HepG2 (cell line): ENCODE results near the gene ADAM19.

Source experiments
- CTCF ChIP-seq: sonication (generic); formaldehyde crosslinking; IDR thresholded peaks from 2 replicates; pipeline ENCODE4 v1.5.0; 2020; ENCODE audit warnings: mild to moderate bottlenecking, missing genetic modification reagents, moderate library complexity
- MAX ChIP-seq: IDR thresholded peaks from 2 replicates; pipeline ENCODE4 v1.6.1; 2012; ENCODE audit warnings: inconsistent platforms
- NFATC3 ChIP-seq: sonication (generic); formaldehyde crosslinking; IDR thresholded peaks from 2 replicates; pipeline ENCODE4 v1.5.1; 2020; ENCODE audit warnings: mild to moderate bottlenecking, missing genetic modification reagents
- PITX1 ChIP-seq: sonication (generic); formaldehyde crosslinking; IDR thresholded peaks from 2 replicates; pipeline ENCODE4 v1.5.1; 2020; ENCODE audit warnings: mild to moderate bottlenecking, missing genetic modification reagents
- POLR2A ChIP-seq, 2 experiments: IDR thresholded peaks; 2 replicates each; pipeline ENCODE4 v1.6.1; 2011; ENCODE audit warnings: low read depth in 2 of 2, low read length in 2 of 2, mild to moderate bottlenecking in 1 of 2, moderate library complexity in 1 of 2; ENCODE audit not compliant: insufficient read depth in 1 of 2
- RBM39 ChIP-seq: fragments of 200-400 bp; formaldehyde crosslinking; IDR thresholded peaks from one replicate; pipeline ENCODE4 v1.6.1; 2018; ENCODE audit warnings: antibody characterized with exemption, mild to moderate bottlenecking, low read depth, low read length; ENCODE audit not compliant: poor library complexity, severe bottlenecking
- SP4 ChIP-seq: sonication (generic); formaldehyde crosslinking; IDR thresholded peaks from 2 replicates; pipeline ENCODE4 v1.8.1; 2023; ENCODE audit warnings: mild to moderate bottlenecking, missing genetic modification reagents
- TAF1 ChIP-seq: sonication (generic); formaldehyde crosslinking; IDR thresholded peaks from 2 replicates; pipeline ENCODE4 v1.4.0; 2020; ENCODE audit warnings: missing genetic modification reagents
- TGIF2 ChIP-seq: IDR thresholded peaks from 2 replicates; pipeline ENCODE4 v1.6.1; 2016; ENCODE audit warnings: control low read depth, missing compliant biosample characterization
- ZFP41 ChIP-seq: sonication (generic); formaldehyde crosslinking; IDR thresholded peaks from 2 replicates; pipeline ENCODE4 v1.4.0; 2020; ENCODE audit warnings: mild to moderate bottlenecking, missing genetic modification reagents, borderline replicate concordance
- ZNF142 ChIP-seq: sonication (generic); formaldehyde crosslinking; IDR thresholded peaks from 2 replicates; pipeline ENCODE4 v1.4.0; 2020; ENCODE audit warnings: missing genetic modification reagents
- ZNF335 ChIP-seq: sonication (generic); formaldehyde crosslinking; IDR thresholded peaks from 2 replicates; pipeline ENCODE4 v1.4.0; 2020; ENCODE audit warnings: missing genetic modification reagents
- ZNF407 ChIP-seq: sonication (generic); formaldehyde crosslinking; IDR thresholded peaks from one replicate; pipeline ENCODE4 v1.5.1; 2020; ENCODE audit warnings: mild to moderate bottlenecking, missing genetic modification reagents; ENCODE audit errors: not compliant biosample characterization
- ZNF580 ChIP-seq: IDR thresholded peaks from 2 replicates; pipeline ENCODE4 v1.6.1; 2016; ENCODE audit warnings: low read depth, borderline replicate concordance

- TF ChIP-seq CTCF (no peak), ZNF335 (CRISPR knock-in tag) (no peak), RBM39 (no peak), ZFP41 (CRISPR knock-in tag) (no peak), TAF1 (CRISPR knock-in tag) (no peak), MAX (no peak), ZNF142 (CRISPR knock-in tag) (no peak), SP4 (CRISPR knock-in tag) (no peak), POLR2A (IDR thresholded peaks at IDR 0.05; ENCODE audit: insufficient read depth in 1 of 2, low read depth in 2 of 2, low read length in 2 of 2) (no peak), TGIF2 (CRISPR knock-in tag) (no peak), NFATC3 (CRISPR knock-in tag) (no peak), ZNF580 (CRISPR knock-in tag) (no peak), PITX1 (CRISPR knock-in tag) (no peak), ZNF407 (no peak)
Measured at GRCh38 chr5:157543825-157544622, 31.6 kb downstream of the ADAM19 start.
